ENCODE data around the gene PSPN.
"Not testable (repeated sequence)": the region's sequence is repeated elsewhere in the genome, so short reads cannot be mapped to it uniquely, and the experiment has no call there.

The PSPN gene

DNA sequence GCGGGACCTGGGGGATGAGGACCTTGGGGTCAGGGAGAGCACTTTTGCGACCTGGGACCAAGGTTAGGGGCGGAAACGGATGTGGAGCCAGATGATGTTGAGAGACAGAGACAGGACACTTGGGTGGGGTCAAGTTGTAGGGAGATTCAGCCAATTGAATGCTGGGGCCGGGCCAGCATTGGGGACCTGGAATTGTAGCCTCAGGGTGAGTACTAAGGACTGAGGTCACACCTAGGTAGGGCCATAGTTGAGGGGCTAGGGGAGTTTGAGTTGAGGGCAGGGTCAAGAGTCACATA, 2.0 kb downstream of the PSPN start:
- DNase-seq (ENCODE audit: low spot score) (no peak), FAIRE-seq (no peak)

DNA sequence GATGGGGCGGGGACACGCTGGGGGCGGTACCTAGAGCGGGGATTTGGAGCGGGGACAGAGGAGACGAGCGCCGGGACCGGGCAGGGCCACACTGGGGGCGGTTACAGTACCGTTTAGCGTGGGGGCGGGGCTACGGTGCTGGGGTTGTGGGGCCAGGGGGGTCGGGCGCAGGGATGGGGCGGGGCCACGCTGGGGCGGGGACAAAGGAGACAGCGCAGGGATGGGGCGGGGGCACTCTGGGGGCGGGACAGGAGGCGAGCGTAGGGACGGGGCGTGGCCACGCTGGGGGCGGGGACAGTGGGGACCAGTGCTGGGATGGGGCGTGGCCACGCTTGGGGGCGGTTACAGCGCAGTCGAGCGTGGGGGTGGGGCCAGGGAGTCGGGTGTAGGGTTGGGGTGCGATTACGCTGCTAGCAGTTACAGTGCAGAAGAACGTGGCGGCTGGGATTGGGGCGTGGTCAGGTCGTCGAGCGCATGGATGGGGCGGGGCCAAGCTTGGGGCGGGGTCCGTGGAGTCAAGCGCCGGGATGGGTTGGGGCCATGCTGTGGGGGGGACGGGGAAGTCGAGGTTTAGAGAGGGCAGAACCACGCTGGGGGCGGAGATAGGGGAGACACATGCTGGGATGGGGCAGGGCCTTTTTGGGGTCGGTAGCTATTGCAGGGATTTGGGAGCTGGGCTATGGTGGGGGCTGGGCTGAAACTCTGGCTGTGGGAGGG, 2.5 kb downstream of the PSPN start:
- FAIRE-seq (no peak), DNase-seq (ENCODE audit: low spot score) (peak; percentile 86)

DNA sequence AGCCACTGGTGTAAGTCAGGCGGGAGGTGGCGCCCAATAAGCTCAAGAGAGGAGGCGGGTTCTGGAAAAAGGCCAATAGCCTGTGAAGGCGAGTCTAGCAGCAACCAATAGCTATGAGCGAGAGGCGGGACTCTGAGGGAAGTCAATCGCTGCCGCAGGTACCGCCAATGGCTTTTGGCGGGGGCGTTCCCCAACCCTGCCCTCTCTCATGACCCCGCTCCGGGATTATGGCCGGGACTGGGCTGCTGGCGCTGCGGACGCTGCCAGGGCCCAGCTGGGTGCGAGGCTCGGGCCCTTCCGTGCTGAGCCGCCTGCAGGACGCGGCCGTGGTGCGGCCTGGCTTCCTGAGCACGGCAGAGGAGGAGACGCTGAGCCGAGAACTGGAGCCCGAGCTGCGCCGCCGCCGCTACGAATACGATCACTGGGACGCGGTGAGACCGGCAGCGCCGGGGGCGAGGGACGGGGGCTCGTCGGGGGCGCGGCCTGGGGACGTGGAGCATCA, 3.1 kb downstream of the PSPN start, which contains the start of gene ALKBH7:
Gene ALKBH7, plus strand, starts transcription at position 201 of the 502 bp plus-strand sequence. Its CDS starts 27 bp downstream, at position 228.
- FAIRE-seq (peak; percentile 93), DNase-seq (ENCODE audit: low spot score) (peak; percentile 99)

DNA sequence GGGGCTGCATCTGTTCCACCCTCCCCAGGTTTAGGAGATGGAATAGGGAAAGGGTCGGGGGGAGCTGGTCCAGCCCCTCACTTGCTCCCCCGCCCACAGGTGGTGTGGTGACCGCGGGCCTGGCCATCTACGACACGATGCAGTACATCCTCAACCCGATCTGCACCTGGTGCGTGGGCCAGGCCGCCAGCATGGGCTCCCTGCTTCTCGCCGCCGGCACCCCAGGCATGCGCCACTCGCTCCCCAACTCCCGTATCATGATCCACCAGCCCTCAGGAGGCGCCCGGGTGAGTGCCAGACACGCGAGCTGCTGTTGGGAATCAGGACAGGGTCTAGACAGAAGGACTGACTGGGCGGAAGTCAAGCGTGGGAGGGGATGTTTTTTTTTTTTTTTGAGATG, 11.4 kb downstream of the PSPN start:
- no peak for DNase-seq (ENCODE audit: low spot score)
- FAIRE-seq, result no peak

DNA sequence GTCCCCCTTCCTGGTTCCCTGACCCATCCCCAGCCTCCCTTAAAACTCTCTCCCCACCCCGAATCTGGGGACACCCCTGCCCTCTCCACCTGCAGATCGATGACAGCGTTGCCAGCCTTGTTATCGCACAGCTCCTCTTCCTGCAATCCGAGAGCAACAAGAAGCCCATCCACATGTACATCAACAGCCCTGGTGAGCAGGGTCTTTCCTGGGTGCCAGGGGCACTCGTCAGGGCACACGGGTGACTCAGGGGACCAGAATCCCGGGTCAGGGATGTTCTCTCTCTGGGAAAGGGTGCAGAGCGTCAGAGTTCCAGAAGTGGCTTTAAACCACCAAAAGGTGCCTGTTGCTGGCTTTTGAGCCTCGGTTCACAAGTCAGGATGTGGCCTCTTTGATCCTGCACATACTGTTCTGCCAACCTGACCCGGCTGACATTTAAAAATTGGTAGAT, 13.4 kb downstream of the PSPN start:
- FAIRE-seq (no peak), DNase-seq (ENCODE audit: low spot score) (no peak)

DNA sequence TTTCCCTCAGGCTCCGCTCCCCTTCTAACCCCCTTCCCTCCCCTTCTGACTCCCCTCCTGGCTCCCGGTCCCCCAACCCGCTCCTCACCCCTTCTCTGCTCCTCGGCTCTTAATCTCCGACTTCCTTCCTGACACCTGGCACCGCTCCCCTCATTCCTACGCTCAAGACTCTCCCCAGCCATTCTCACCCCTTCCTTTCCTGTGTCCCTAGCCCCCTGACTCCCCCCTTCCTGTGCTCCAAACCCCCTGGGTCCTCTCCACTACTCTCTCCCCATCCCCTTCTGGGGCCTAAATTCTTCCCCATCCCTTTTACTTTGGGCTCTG, 13.7 kb downstream of the PSPN start:
- no peak for DNase-seq (ENCODE audit: low spot score)
- no peak for FAIRE-seq

DNA sequence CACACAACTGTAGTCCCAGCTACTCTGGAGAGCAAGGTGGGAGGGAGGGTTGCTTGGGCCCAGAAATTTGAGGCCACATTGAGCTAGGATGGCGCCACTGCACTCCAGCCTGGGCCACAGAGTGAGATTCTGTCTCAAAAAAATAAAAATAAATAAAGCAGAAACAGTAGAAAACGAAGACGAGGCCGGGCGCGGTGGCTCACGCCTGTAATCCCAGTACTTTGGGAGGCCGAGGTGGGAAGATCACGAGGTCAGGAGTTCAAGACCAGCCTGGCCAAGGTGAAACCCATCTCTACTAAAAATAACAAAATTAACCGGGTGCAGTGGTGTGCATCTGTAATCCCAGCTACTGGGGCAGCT, 14.9 kb downstream of the PSPN start:
- DNase-seq (ENCODE audit: low spot score); FAIRE-seq: not testable (repeated sequence)

DNA sequence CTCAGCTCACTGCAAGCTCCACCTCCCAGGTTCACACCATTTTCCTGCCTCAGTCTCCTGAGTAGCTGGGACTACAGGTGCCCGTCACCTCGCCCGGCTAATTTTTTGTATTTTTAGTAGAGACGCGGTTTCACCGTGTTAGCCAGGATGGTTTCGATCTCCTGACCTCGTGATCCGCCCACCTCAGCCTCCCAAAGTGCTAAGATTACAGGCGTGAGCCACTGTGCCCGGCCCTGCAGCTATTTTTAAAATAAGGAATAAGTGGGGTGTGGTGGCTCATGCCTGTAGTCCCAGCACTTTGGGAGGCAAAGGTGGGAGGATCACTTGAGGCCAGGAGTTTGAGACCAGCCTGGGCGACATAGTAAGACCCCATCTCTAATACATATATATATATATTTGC, 15.3 kb downstream of the PSPN start:
- DNase-seq (ENCODE audit: low spot score); FAIRE-seq: not testable (repeated sequence)

DNA sequence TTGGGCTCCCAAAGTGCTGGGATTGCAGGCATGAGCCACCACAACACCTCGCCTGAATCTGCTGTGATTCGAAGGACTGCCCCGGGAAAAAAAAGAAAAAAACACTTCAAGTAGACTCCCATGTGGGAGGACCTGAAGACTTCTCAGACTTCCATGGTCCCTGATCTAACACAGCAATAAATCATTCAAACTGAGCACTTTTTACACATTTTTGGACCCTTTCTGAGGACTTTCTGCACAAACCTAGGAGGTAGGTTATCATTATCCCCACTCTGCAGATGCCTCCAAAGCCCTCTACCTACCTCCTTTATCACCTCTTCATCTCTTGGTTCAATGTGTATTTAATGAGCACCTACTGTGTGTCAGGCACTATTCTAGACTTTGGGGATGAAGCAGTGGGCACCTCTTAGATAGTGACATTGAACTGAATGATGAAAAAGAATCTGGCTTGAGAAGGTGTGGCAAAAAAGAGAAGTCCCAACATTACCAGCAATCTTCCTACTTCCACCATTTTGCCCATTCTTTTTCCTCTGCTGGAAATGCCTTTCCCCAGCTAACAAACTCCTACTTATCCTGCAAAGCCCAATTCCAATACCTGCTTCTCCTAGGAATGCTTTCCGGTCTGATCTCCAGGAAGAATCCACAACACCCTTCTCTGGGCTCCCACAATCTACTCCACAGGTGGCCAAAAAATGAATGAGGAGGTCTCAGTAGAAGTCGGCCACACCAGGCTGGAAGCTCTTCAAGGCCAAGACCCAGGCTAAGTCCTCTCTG, 16.0 kb downstream of the PSPN start:
- DNase-seq (ENCODE audit: low spot score), result no peak
- FAIRE-seq, result no peak

DNA sequence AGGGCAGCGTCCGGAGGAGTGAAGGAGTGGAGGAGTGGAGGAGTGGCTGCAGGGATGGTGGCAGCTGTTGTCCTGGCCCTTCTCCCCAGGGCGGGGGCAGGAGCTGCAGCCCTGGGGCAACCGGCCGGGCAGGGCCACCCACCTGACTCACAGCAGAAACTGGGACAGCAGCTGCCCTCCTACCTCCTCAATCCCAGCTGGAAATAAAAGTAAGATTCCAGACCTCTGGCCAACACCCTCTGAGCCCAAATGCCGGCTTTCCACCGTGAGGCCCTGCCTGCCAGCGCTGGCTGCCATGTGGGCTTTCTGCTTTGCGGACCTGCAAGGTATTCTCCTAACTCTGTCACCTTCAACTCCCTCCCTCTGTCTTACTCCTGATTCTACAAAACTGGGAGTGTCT, 17.7 kb downstream of the PSPN start:
- FAIRE-seq, result no peak
- no peak for DNase-seq (ENCODE audit: low spot score)

DNA sequence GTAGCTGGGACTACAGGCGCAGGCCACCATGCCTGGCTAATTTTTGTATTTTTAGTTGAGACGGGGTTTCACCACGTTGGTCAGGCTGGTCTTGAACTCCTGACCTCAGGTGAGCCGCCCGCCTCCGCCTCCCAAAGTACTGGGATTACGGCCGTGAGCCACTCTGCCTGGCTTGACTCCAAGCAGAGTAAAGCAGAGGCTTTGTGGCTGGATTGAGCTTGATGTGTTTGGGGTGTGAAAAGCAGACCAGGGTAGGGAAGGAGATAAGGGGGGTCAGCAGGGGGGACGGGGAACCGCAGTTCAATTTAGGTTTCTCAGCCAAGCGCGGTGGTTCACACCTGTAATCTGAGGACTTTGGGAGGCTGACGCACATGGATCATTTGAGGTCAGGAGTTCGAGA, 18.6 kb downstream of the PSPN start:
- DNase-seq (ENCODE audit: low spot score), result no peak
- FAIRE-seq, result no peak

DNA sequence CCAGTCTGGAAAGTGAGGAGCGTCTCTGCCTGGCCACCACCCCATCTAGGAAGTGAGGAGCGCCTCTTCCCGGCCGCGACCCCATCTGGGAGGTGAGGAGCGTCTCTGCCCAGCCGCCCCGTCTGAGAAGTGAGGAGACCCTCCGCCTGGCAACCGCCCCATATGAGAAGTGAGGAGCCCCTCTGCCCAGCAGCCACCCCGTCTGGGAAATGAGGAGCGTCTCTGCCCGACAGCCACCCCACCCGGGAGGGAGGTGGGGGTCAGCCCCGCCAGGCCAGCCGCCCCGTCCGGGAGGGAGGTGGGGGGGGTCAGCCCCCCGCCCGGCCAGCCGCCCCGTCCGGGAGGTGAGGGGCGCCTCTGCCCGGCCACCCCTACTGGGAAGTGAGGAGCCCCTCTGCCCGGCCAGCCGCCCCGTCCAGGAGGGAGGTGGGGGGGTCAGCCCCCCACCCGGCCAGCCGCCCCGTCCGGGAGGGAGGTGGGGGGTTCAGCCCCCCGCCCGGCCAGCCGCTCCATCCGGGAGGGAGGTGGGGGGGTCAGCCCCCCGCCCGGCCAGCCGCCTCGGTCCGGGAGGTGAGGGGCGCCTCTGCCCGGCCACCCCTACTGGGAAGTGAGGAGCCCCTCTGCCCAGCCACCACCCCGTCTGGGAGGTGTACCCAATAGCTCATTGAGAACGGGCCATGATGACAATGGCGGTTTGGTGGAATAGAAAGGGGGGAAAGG, 20.3 kb downstream of the PSPN start:
- not testable (repeated sequence) for DNase-seq (ENCODE audit: low spot score); FAIRE-seq

DNA sequence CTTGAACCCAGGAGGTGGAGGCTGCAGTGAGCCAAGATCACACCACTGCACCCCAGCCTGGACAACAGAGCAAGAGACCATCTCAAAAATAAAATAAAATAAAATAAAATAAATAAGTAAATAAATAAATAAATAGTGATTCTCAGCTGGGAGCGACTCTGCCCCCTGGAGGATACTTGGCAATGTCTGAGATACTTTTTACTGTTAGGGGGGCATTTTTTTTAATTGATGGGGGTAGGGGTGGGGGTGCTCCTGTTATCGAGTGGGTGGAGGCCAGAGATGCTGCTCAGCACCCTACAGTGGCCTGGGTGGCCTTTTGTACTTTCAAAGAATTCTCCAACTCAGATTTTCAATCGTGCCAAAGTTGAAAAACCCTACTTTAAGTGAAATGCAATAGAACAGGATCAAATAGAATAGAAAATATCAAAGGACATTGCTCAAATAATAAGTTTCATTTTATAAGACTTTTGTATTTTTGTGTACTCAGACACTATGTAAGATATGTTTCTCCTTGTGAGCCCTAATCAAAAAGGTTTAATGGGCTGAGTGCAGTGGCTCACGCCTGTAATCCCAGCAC, 21.5 kb downstream of the PSPN start:
- FAIRE-seq, result no peak
- DNase-seq (ENCODE audit: low spot score), result no peak

DNA sequence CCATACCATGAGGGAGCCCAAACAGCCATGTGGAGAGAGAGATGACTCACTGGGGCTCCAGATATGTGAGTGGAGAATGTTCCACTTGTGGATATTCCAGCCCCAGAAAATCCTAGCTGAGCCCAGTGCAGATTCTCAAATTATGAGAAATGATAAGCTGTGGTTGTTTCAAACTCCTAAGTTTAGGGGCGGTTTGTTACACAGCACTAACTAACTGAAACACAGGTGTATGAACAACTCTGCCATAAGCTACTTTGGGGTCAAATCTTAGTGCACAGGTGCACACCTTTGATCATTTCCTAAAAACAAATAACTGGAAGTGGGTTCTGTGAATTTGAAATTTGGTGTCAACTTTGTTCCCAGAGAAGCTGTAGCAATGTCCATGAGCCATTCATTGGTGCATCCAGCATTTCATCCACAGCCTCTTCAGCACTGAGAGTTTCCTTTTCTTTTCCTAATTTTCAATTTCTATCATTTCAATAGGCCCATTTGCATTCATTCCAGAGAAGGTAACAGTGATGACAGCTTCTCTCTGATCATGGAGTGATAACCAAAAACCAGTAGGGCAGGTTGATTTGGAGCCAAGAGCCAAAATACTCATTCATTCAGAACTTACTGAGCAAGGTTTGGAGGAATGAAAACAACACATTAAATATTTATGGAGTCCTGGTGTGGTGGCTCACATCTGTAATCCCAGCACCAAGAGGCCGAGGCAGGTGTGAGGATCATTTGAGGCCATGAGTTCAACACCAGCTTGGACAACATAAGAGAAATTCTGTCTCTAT, 23.2 kb downstream of the PSPN start:
- DNase-seq (ENCODE audit: low spot score) (no peak), FAIRE-seq (no peak)

DNA sequence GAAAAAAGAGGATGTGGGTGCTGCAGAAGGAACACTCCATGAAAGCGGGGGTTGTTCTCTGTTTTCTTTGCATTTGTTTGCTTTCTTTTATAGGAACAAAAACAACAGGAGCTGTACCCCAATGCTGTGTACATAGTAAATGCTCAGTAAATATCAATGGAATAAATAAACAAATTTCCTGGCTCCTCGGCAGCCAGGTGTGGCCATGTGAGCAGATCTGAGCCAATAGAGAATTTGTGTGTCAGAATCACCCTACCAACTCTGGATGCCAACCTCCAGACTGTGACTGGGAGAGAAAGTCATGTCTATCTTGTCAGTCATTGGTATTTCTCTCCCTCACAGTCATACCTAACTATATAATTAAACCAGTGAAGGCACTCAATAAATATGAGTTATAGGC, 25.0 kb downstream of the PSPN start:
- FAIRE-seq (no peak), DNase-seq (ENCODE audit: low spot score) (no peak)

DNA sequence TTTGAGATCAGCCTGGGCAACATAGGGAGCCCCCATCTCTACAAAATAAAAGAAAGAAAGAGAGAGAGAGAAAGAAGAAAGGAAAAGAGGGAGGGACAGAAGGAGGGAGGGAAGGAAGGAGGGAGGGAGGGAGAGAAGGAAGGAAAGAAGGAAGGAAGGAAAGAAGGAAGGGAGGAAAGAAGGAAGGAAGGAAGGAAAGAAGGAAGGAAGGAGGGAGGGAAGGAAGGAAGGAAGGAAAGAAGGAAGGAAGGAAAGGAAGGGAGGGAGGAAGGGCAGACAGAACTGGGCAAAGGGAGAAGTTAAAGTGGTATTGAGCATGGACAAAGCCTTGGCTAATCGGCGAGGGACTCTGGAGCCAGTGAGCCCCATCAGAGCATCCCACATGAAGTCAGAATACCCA, 26.5 kb downstream of the PSPN start:
- not testable (repeated sequence) for FAIRE-seq

DNA sequence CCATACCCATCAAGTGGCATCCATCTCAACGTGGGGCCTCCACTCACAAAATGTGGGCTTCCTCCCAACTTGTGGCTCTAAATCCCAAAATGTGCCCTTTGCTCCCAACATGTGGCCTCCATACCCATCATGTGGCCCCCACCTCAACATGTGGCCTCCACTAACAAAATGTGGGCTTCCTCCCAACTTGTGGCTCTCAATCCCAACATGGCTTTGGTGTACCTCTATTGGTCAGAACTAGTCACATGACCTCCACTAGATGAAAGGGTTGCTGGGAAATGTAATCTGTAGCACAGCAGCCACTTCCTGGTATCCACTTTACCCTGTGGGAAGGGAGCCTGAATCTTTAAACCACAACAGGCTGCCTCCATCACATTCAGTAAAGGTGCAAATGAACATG, 32.3 kb downstream of the PSPN start:
- FAIRE-seq (no peak), DNase-seq (ENCODE audit: low spot score) (no peak)

More for the DNA sequence above, 26.5 kb downstream of the PSPN start:
- DNase-seq (ENCODE audit: low spot score), result not testable (repeated sequence)

DNA sequence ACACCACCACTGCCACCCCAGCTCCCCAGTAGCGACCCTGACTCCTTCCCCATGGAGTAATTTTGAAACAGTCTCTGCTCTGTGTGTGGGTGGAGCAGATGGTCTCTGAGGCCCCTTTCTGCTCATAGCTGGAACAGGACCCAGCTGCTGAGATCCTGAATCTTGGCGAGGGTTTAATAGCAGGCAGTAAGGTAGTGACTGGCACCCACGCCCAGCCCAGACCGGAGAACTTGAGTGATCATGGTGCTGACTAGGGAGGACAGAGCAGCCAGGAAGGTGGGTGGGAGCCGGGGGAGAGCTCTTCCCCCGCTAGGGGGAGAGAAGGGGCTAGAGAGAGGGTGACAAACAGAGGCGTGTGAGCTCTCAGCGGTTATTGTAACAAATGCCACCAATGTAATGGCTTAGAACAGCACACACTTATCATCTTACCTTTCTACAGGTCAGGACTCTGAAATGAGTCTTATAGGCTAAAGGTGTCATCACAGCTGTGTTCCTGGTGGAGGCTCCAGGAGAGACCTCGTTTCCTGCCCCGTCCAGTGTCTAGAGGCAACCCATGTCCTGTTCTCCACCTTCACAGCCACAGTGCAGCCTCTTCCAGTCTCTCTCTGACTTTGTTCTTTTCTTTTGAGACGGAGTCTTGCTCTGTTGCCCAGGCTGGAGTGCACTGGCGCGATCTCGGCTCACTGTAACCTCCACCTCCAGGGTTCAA, 35.1 kb downstream of the PSPN start:
- no peak for FAIRE-seq
- no peak for DNase-seq (ENCODE audit: low spot score)

DNA sequence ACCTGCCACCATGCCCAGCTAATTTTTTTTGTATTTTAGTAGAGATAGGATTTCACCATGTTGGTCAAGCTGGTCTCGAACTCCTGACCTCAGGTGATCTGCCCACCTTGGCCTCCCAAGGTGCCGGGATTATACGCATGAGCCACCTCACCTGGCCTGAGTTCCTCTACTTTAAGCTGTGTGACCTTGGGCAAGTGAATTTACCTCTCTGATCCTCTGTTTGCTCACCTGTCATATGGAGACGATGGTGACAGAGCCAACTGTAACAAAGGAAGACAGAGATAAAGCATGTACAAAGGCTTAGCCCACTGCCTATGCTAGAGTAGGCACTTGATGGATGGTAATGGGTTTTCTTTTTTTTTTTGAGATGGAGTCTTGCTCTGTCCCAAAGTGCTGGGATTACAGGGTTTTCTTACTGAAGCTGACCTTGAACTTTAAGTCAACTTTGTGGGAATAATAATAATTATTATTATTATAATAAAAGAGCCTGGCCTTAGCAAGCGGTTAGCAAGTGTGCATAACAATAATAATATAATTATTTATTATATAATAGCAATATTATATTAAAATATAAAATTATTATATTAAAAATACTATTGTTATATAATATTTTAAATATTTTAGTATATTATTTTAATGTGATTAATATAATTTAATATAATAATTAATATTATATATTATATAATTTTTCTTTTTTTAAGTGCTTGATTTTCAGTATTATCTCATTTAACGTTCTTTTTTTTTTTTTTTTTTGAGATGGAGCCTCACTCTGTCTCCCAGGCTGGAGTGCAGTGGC, 41.0 kb downstream of the PSPN start:
- peak; percentile 80 for FAIRE-seq
- no peak for DNase-seq (ENCODE audit: low spot score)

DNA sequence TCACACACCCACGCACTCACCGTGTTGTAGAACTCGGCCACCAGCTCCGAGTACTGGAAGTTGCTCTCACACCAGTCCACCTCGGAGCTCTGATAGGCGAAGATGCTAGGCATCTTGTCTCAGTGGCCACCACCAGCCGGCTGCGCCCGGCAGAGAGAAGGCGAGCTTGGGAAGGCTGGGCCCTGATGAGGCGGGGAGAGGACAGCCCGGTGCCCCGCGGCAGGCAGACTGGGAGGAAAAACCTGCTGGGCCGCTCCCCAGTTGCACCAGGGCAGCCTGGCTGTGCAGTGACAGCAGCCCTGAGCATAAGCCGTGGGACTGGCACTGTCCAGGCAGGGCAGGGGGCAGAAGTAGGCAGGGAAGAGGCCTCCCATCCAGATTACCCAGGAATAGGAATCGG, 42.3 kb downstream of the PSPN start, which contains the start of gene ACER1:
Gene ACER1, minus strand, starts transcription at position 174 of the 400 bp plus-strand sequence. Its CDS starts 61 bp downstream, at position 113.
- no peak for FAIRE-seq
- no peak for DNase-seq (ENCODE audit: low spot score)

All from RCC 7860 (cell line).